GM19463 (cell line): ENCODE measurements around the gene CEP170.
"Not testable (repeated sequence)": the region's sequence is repeated elsewhere in the genome, so short reads cannot be mapped to it uniquely, and the experiment has no call there.

Experiments used
- ATAC-seq: cut with Tn5 transposase; IDR thresholded peaks from one replicate; pipeline ENCODE4 v1.9.1; 2021; ENCODE audit warnings: mild to moderate bottlenecking, moderate library complexity; ENCODE audit not compliant: unreplicated experiment

Gene CEP170

GRCh38 chr1:243087368-243087767, 167.7 kb downstream of the CEP170 start:
- ATAC-seq, result not testable (repeated sequence)
